GM18499 (cell line): ENCODE data around the gene PTPN6.

Source experiments
- ATAC-seq: cut with Tn5 transposase; IDR thresholded peaks from one replicate; pipeline ENCODE4 v1.9.1; 2021; ENCODE audit warnings: moderate number of reproducible peaks; ENCODE audit not compliant: insufficient read depth, unreplicated experiment

Gene PTPN6

DNA sequence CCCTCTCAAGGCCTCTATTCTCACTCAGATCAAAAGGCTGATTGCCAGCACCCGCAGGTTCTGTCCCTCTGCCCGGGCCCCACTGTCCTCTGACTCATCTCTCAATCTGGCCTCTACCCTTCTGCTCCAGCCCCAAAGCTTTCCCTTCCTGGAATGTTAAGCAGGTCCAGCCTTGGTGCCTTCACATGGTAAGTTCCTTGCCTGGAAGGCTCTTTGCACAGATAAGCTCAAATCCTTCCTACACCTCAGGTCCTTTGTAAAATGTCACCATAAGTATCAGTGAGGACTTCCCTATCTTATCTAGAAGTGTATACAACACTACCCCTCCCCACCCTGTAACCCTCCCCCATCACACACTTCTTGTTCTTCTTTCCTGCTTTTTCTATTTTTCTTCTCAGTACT, 44.9 kb downstream of the PTPN6 start:
- ATAC-seq, result no peak

DNA sequence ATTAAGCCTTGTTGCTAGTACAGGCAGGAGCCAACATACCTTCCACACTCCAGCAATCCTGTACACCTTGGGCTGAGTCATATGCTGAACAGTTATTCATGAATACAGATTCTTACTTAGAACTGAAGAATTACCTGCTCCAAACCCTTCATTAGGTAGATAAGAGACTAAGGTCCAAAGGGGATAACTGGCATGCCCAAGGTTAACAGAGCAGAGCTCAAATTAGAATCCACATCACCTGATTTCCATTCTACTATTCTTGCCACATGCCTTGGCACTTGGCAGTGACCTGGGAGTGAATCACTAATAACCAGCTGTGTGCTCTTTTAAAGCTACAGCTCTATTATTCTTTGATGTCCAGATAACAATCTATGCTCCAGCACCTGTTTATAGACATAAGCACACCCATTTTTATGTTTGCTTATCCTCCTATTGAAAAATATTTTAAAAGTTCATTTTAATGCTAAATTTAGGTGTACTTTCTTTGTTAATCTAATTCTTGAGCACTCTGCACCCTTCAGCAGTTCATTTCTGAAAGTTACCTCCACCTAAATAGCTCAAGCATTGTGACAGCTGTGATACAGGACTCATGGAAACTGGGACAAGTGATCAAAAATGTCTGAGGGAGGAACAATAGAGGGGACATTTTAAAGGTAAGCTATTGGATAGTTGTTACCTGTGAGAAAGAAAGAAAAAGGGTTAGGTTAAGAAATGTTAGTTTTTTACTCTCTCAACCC, 47.7 kb downstream of the PTPN6 start:
- no peak for ATAC-seq

DNA sequence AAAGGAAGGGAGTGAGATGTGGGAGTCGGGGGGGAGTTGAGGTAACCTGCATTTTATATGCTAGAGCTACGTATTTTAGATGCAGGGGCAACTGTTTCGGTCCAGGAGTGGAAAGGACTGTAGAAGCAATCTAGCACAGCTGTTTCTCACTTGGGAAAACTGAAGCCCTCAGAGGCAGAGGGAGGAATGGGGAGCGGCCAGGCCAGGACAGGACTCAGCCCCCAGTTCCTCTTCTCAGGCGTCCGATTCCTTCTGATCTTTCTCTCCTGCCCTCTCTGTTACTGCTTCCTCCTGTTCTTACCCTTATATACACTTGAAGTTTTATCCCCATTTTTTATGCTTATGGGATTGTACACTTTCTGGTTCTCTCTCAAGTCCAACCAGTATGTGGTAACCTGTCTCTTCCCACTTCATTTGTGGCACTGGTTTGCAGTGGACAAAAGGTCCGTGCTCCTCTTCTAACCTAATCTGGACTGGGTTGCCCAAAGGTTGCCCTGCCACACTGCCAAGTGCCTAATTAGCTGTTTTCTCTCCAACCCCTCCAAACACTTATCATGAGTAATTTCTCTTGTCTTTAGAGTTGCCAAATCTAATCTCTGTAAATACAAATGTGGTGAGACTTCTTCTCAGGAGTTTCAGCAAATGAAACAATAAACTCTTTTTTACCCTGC, 50.9 kb downstream of the PTPN6 start:
- ATAC-seq, result no peak

DNA sequence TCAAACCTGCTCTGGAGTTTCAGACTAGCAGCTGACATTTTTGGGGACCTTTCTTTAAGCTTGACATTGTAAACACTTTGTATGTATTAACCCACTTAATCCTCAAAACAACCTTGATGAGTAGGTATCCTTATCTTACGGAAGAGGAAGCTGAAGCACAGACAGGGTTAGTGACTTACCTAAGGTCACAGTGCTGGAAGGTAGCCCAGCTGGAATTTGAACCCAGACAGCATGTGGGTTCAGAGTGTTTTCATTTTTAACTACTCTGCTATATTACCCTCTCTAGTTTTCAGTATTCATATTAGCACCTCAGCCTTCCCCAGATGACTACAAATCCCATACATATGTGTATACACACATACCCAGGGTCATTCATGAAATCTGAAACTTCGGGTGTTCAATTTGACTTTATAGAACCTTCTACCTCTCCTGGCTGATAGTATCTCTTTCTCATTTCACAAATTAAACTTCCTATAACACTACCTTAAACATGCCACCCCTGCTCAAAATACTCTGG, 53.2 kb downstream of the PTPN6 start:
- ATAC-seq, result no peak

DNA sequence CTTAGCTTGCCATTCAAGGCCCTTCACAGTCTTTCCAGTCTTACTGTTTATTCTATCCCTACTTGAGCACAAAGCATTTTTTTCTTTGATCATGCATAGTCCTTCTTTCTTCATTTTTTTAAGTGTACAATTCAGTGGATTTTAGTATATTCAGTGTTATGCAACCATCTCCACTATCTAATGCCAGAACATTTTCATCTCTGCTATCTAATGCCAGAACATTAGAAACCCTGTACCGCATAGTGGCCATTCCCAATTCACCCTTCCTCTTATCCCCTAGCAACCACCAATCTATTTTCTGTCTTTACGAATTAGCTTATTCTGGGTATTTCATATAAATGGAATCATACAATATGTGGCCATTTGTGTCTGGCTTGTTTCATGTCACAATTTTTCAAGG, 53.7 kb downstream of the PTPN6 start:
- no peak for ATAC-seq

DNA sequence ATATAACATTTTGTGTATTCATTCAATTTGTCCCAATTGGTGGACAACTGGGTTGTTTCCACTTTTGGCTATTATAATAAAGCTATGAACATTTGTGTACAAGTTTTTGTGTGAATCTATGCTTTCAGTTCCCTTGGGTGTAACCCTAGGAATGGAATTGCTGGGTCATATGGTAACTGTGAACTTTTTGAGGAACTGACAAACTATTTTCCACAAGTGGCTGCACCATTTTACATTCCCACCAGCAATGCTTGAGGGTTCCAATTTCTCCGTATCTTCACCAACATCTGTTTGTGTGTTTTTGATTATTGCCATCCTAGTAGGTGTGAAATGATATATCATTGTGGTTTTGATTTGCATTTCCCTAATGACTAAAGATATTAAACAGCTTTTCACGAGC, 54.2 kb downstream of the PTPN6 start:
- ATAC-seq, result no peak

DNA sequence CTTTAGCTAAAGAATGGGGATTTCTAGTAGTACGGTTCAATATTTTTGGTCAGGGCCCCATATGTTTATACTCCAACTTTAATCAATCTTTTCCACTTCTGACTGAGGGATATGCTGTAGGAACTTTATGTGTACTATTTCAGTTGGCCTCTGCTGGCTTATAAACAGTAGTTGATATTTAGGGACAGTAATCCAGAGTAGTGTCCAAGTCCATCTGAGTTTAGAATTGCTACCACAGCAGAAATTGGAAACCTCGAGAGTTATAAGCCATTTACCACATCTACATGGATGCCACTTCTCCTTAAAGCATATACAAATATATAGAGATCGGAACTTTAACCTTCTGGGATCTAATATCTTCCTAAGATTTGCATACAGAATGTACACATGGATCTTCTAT, 55.5 kb downstream of the PTPN6 start:
- ATAC-seq, result no peak

DNA sequence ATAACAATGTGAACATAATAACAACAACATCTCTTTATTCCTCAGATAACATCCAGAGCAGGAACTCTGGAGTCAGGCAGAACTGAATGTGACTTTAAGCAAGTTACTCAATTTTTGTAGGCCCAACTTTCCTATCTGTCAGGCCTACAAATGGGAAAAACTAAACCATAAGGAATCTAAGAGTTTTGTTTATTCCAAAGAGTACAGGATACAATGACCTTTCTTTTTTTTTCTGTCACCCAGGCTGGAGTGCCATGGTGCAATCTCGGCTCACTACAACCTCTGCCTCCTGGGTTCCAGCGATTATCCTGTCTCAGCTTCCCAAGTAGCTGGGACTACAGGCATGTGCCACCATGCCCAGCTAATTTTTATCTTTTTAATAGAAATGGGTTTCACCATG, 57.7 kb downstream of the PTPN6 start:
- no peak for ATAC-seq

DNA sequence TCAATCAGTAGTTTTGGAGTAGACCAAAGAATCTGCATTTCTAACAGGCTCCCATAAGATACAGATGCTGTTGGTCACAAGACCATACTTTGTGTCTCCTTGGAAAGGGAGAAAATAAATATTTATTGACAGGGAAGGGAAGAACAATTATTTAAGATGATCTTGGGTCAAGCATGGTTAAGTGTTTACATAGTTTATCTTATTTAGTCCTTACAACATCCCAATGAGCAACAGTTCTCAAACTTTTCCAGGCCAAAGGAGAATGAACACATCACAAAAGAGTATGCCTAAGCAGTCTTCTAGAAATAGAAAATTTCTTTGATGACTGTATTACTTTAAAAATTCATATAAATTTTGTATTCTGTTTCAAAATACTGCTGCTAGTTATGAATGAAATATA, 58.4 kb downstream of the PTPN6 start:
- no peak for ATAC-seq
